HepG2 (cell line): ENCODE measurements around the gene MGAT1. TPM values are rescaled to one million over a fixed set of nuclear protein-coding genes. Genes with fewer than 3 reads are reported as not detected.

Experiments
- ARNTL ChIP-seq: sonication (generic); formaldehyde crosslinking; IDR thresholded peaks from 2 replicates; pipeline ENCODE4 v1.4.0; 2020; ENCODE audit warnings: mild to moderate bottlenecking, missing genetic modification reagents
- ATF5 ChIP-seq: sonication (generic); formaldehyde crosslinking; IDR thresholded peaks from 2 replicates; pipeline ENCODE4 v1.4.0; 2020; ENCODE audit warnings: mild to moderate bottlenecking, low read depth, missing genetic modification reagents
- BCL6 ChIP-seq: IDR thresholded peaks from 2 replicates; pipeline ENCODE4 v1.6.1; 2016; ENCODE audit warnings: missing genetic modification reagents, missing compliant biosample characterization
- DRAP1 ChIP-seq: IDR thresholded peaks from 2 replicates; pipeline ENCODE4 v1.6.1; 2016; ENCODE audit warnings: missing genetic modification reagents, missing compliant biosample characterization
- FOXO4 ChIP-seq: sonication (generic); formaldehyde crosslinking; conservative IDR thresholded peaks from 2 replicates; pipeline ENCODE4 v1.8.1; 2023; ENCODE audit warnings: missing genetic modification reagents
- MXD3 ChIP-seq: IDR thresholded peaks from 2 replicates; pipeline ENCODE4 v1.6.1; 2016; ENCODE audit warnings: mild to moderate bottlenecking, missing biosample characterization, missing genetic modification reagents
- NR0B2 ChIP-seq: sonication (generic); formaldehyde crosslinking; IDR thresholded peaks from 2 replicates; pipeline ENCODE4 v1.4.0; 2020; ENCODE audit warnings: mild to moderate bottlenecking, missing genetic modification reagents
- PITX1 ChIP-seq: sonication (generic); formaldehyde crosslinking; IDR thresholded peaks from 2 replicates; pipeline ENCODE4 v1.5.1; 2020; ENCODE audit warnings: mild to moderate bottlenecking, missing genetic modification reagents
- SAP130 ChIP-seq: IDR thresholded peaks from 2 replicates; pipeline ENCODE4 v1.6.1; 2016; ENCODE audit warnings: low read depth
- USF2 ChIP-seq, 2 experiments: sonication (generic) in 1 of 2; formaldehyde crosslinking in 1 of 2; IDR thresholded peaks; 2 replicates each; pipeline versions ENCODE4 v1.5.1 to v1.6.1; 2011 to 2020; ENCODE audit warnings: borderline replicate concordance in 1 of 2, low read depth in 1 of 2, low read length in 1 of 2, mild to moderate bottlenecking in 1 of 2, missing genetic modification reagents in 1 of 2, moderate library complexity in 1 of 2
- ZNF10 ChIP-seq: sonication (generic); formaldehyde crosslinking; IDR thresholded peaks from 2 replicates; pipeline ENCODE4 v1.4.0; 2020; ENCODE audit warnings: mild to moderate bottlenecking, low read depth, missing genetic modification reagents, borderline replicate concordance
- ZNF563 ChIP-seq: sonication (generic); formaldehyde crosslinking; IDR thresholded peaks from 2 replicates; pipeline ENCODE4 v1.8.0; 2022; ENCODE audit warnings: mild to moderate bottlenecking, moderate library complexity, missing genetic modification reagents
- ZNF674 ChIP-seq: sonication (generic); formaldehyde crosslinking; IDR thresholded peaks from 2 replicates; pipeline ENCODE4 v1.5.0; 2020; ENCODE audit warnings: low read depth, mild to moderate bottlenecking, missing genetic modification reagents
- ZNF687 ChIP-seq: sonication (generic); formaldehyde crosslinking; IDR thresholded peaks from 2 replicates; pipeline ENCODE4 v1.5.1; 2020; ENCODE audit warnings: mild to moderate bottlenecking, missing genetic modification reagents, moderate library complexity
- polyA plus RNA-seq, 8 experiments: library from polyadenylated mRNA; depleted of rRNA in 3 of 8; stranded (reverse) in 7 of 8; unstranded in 1 of 8; fragments of >200 nt; fragmentation: Illumina TruSeq in 4 of 8; extraction: Trizol in 4 of 8; gene quantifications; 2 replicates each; pipeline versions ENCODE4 v1.2.1 to v1.2.3, GENCODE V29; 2011 to 2016; ENCODE audit warnings: low read depth in 4 of 8, missing spikeins in 1 of 8, mixed read lengths in 1 of 8; ENCODE audit not compliant: insufficient read depth in 1 of 8
- total RNA-seq, 5 experiments: library from RNA; depleted of rRNA; stranded (reverse); fragments of >200 nt; fragmentation: Illumina TruSeq; extraction: Trizol; gene quantifications; 2 replicates each; pipeline ENCODE4 v1.2.3, GENCODE V29; 2016; ENCODE audit warnings: low read depth in 1 of 5

The MGAT1 gene
- total and polyA plus RNA-seq, 2 of the 13 experiments (the other 11 are each of a cell fraction or from before 2014, with no cell fraction given) = 50.1 to 55.3 TPM

GRCh38 chr5:180809403-180810209 is 7.0 kb upstream of the MGAT1 start (continued):
- TF ChIP-seq ZNF687 (CRISPR knock-in tag) (no peak), ZNF563 (peak; percentile 61; the same call in 1 of the 2 replicates), BCL6 (CRISPR knock-in tag) (0 out of 2 replicates have a peak, but pooled peaks have one; percentile 0), SAP130 (CRISPR knock-in tag) (peak; percentile 86), PITX1 (no peak), ZNF674 (CRISPR knock-in tag) (no peak), USF2 (IDR thresholded peaks at IDR 0.05; ENCODE audit: low read depth, low read length) (0 out of 2 replicates have a peak, but pooled peaks have one; percentile 9), USF2 (CRISPR knock-in tag; IDR thresholded peaks at IDR 0.05; ENCODE audit: borderline replicate concordance) (no peak; the same call in 1 of the 2 replicates), DRAP1 (CRISPR knock-in tag) (peak; percentile 46), ZNF10 (CRISPR knock-in tag) (no peak), FOXO4 (CRISPR knock-in tag) (0 out of 2 replicates have a peak, but pooled peaks have one; percentile 79), ATF5 (peak; percentile 11; the same call in 1 of the 2 replicates), MXD3 (CRISPR knock-in tag) (peak; percentile 45; the same call in 1 of the 2 replicates), ARNTL (CRISPR knock-in tag) (no peak), NR0B2 (CRISPR knock-in tag) (no peak)
